Measurements from ENCODE around the gene GPATCH2L.

The GPATCH2L gene

DNA sequence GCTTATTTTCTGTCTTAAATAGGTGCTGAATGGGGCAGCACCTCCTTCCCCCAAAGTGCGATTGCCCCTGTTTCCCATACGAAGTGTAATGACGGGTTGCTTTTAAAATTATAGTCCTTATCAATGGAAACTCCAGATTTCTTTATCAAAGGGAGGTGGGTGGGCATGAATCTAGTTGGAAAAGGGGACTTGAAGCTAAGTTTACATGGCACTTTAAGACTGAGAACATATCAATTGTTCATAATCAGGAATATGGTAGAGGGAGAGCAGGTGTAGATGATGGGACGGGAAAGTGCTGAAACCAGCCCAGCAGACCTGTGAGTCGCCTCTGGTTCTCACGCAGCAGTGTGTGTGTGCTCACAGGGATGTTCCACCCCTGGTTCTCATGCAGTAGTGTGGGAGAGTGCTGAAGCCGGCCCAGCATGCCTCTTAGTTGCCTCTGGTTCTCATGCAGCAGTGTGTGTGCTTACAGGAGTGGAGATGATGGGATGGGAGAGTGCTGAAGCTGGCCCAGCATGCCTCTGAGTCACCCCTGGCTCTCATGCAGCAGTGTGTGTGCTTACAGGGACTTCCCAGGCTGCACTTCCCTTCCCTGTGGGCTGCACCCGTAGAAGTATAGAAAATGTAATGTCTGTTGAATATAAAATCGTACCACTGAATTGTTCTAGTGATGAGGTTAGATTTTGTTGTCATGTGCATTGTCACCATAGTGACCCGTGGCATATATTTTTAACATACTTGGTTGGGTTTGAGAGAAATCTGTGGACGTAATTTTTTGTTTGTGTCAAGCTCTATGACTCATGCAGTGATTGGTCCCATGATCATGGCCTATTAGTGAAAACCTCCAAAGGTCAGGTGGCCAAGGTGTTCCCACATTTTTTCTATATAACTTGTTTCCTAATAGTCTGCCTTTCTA lies 51.6 kb downstream of the GPATCH2L start:
- DNase-seq: no peak

DNA sequence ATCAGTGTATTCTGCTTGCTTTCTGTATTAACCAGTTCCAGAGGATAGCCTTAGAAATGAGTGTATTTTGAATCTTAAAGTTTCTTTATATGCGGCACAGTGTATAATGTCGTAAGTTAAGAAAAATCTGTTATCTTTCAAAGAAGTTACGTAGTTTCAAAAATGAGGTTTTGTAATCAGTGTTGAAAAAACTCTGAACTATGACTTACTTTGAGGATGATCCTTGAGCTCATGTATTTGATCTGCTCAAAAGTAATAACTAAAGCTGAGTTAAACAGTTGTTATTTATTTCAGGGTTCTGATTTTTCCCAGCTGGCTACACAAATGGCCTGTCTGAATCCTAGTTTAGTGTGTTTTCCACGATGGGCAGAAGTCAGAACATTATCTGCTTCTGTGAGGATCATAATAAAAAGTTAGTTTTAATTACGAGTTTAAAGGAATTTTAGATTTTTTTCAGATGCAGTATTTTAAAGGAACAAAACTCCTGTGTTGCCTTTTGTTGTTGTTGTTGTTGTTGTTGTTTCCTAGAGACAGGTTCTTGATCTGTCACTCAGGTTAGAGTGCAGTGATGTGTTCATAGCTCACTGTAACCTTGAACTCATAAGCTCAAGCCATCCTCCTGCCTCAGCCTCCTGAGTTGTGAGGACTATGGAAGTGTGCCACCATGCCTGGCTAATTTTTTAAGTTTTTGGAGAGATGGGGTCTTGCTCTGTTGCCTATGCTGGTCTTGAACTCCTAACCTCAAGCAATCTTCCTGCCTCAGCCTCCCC lies 52.9 kb downstream of the GPATCH2L start:
- DNase-seq: no peak

DNA sequence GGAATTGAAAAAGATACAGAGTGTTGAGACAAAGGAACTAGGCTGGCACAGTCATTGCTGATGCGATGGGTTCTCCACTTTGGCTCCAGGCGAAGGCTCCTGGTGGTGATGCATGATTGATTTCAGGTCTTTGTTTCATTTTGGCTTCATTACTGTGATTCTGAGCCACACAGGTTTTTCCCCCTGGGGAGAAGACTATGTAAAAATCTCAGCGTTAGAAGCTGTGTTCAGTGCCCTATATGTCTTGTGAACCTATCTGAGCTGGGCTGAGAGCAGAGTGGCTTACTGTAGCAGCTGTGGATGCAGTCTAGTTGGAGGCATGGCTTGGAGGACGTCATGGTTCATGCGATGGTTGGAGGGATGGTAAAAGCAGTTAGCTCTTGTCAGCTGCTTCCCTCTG lies 54.0 kb downstream of the GPATCH2L start:
- no peak for DNase-seq

DNA sequence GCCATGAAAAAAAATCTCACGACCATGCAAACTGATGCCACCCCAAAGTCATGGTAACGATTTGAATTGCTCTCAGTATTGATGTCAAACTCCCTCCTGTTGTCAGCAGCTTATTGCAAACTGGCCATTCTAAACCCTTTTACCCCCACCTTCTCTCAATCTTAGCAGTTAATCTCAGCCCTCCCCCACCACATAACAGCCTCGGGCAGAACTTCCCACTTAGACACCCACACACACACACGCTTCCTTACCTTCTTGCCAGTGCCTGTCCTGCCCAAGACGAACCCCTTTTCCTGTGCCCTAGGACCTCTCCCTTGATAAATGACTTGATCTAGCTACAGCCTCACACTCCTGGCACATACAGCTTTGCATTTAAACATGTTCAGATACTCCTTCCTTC lies 56.6 kb downstream of the GPATCH2L start:
- no peak for DNase-seq

DNA sequence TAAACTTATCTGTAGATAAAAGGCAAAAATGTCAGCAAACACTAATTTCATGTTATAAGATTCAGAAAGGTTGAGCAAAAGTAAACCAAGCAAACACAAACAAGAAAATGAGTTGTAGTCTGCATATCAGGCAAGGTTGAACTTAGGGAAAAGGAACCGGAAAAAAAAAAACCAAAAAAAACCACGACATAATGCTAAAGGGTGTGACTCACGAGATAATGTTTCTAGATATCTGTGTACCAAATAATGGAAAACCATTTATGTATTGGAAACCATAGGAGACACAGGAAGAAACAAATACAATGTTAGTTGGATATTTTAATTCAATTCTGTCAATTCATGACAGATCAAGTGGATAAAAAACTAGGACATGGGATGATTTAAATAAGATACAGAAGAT lies 60.5 kb downstream of the GPATCH2L start:
- DNase-seq: no peak

DNA sequence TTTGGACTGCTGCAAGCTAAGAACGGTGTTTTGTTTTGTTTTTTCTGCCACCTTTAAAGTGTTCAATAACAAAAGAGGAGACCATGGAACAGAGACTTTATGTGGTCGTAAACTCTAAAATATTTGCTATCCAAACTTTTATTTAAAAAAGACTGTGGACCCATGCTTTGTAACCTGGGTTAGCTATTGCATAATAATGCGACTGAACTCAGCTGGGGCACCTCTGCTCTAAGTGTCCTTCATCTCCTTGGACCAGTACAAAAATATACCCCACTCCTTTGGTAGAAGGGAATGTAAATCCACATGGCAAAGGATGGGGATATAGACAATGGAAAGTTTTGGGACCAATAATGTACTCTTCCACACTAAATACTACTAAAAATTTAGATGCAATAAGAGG lies 65.5 kb downstream of the GPATCH2L start:
- DNase-seq: no peak

DNA sequence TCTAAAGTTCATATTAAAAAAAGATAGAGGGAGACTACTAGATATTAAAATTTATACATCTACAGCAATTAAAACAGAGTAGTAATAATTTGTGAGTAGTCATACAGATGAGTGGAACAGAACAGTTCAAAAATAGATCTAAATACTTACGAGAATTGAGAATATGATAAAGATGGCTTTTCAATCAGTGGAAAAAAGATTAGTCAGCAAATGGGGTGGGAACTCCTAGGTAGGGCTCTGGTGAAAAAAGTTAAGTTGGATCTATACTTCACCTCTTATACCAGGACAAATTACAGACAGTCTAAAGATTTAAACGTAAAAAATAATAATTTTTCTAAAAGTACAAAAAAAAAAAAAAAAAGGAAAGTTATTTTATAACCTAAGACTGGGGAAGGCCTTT lies 66.9 kb downstream of the GPATCH2L start:
- no peak for DNase-seq

DNA sequence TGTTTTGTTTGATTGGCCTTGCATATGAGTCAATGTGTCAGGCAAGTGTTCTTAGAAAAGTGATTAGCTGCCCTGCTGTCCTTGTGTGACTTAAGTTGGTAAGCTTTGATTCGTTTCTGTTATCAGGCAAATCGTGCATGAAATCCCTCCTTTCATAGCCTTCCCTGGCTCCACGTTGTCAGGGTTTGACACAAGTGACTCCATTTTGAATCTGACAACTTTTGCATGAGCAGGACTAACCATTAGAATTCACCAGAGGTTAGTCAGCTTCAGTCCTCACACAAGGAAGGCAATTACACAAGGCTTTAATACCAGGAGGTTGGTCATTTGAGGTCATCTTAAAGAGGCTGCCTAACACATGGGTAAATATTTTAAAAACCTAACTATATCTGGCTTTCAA lies 68.2 kb downstream of the GPATCH2L start:
- no peak for DNase-seq

DNA sequence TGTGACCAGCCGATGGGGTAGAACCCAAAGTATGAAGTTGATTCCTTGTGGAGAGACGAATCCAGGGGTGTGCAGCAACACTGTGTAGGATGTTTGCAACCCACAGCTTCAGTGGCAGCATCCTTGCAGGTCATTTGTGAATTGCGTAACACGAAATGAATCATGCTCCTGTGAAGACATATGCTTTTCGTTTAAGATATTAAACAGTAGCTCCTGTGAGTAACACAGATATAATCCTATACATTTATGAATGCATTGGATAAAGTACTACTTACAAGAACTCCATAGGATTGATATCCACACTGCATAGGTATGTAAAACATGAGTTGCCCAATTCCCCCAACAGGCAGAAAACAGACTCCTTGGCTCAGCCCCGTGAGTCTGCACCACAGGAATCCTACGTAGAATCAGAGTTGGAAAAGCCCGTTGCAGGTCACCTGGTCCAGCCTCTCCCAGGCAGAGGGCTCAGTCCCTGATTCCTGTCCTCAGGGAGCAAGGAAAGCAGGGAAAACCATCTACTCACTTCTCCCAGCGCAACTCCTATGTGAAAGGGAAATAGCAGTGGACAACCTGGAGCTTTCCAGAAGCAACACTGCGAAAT lies 75.8 kb downstream of the GPATCH2L start:
- no peak for DNase-seq

DNA sequence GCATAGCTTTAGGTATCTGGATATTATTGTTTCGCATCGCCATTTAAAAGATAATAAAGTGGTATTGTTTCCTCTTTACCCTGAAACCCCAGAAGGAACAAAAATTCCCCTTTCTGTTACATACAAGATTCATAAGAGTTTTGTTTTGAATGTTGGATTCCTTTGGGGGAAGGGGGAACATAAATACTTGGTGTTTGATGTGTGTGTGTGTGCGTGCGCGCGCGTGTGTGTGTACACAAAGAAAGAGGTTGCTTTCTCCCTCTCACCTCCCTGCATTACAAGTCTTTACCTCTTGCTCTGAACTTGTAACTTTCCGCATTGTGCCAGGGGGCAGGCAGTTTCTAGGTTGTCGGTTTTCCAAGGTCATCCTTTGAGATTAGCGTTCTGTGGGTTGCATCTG lies 76.4 kb downstream of the GPATCH2L start:
- no peak for DNase-seq

DNA sequence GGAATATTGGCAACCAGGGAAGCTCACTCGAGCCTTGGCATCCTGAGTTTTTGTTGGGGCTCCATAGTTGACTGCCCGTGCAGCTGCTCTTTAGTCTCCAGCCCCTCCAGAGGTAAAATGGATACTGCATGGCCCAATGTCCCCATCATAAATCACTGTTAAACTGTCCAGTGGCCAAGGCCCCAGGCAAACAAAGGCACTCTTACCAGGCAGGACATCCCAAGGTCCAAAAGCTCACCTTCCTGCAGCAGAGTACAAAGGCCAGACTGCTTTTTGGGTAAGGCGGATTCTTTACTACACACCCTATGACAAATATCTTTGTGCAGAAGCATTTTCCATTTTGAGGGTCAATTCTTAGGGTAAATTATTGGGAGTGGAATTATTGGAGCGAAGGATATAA lies 81.1 kb downstream of the GPATCH2L start:
- no peak for DNase-seq

DNA sequence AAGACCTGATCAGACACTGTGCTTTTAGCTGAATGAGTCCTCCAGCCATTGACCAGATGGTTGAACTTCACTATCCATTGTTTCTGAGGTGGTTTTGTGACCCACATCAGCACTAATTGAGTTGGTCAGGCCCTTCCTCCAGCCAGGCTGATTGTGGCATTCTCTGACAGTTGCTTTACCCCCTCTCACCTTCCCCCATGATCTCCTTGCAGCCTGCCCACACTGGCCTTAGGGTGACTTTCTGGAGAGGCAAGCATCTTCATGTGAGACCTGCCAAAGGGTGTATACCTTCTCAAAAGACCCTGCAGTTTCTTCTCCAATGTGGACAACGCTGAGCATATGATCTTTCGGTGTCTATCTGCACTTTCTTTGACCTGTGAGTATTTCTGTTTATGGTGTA lies 83.9 kb downstream of the GPATCH2L start:
- DNase-seq: no peak

DNA sequence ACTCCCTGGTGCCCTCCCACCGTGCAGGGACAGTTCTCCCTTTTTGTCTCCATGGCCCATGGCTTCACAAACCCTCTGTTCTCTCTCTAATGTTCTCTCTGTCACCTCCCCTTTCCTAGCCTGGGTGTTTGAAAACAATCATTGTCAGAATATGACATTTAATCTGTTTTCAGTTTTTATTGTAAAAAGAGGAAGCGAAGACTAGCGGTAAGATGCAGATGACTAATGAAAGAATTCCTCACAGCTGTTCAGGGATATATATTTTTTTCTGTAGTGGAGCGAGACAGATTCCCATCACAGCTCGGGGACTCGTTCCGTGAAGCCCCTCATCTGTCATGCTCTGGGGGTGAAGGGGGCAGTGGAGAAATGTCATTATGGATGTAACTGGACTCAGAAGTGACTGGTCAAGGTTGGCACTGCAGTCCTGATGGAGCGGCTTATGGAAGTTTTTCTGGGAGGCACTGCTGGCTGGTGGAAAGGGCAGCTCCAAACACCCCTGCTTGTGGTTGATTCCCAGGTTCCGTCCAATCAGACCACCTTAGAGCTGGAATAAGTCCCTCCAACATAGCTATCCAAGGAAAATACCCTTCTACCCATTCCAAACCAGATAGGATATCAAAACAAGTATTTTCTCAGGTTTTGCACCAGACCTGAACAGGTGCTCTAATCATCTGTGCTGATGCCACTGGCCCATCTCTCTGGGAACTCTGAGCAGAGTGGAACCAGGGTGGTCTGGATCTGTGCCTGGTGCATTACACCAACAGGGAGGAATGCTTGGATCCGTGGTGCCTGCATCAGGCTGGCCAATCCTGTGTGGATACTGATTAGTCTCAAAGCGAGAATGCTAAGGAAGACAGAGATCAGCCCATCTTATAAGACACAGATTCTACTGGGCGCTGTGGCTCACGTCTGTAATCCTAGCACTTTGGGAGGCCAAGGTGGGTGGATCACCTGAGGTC lies 84.7 kb downstream of the GPATCH2L start:
- no peak for DNase-seq

DNA sequence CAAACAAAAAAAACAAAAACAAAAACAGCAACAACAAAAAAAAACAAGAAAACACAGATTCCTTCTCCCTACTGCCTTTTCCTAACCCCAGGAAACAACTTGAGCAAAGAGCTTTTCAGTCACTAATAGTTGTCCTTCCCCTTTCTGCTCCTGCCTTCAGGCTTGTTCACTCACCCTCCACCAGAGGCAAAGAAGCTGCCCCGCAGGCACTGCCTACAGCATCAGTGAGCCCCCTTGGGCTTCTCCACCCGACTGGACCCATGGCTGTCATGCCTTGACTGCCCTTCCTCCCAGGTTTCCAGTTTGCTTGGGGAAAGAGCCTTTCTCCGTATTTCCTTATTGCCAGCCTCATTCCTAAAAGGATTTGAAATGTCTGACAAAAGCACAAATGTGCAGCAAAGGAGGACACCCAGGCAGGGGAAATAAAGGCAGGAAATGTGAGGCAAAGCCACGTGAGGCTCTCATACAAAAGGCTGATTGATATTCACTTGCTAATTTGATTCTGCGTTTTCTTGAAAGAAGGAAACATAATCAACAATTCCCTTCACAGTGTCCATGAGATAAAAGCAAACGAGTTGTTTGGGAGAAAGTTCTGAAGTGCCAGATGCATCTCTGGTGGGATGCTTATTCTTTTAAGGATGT lies 85.7 kb downstream of the GPATCH2L start:
- no peak for DNase-seq

DNA sequence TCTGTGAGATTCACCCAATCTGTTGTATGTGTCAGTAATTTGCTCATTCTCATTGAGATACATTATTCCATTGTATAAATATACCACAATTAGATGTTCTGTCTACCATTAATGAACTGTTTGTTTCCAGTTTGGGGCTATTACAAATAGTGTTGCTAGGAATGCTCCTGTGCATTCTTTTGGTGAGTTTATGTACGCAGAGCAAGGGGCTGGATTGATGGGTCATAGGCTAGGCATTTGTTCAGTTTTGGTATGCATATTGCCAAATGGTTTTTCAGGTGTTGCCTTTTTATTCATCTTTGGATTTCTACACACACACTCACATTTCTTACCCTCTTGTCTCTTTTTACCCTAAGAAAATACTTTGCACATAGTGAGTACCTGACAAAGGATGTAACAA lies 93.4 kb downstream of the GPATCH2L start:
- DNase-seq: no peak

DNA sequence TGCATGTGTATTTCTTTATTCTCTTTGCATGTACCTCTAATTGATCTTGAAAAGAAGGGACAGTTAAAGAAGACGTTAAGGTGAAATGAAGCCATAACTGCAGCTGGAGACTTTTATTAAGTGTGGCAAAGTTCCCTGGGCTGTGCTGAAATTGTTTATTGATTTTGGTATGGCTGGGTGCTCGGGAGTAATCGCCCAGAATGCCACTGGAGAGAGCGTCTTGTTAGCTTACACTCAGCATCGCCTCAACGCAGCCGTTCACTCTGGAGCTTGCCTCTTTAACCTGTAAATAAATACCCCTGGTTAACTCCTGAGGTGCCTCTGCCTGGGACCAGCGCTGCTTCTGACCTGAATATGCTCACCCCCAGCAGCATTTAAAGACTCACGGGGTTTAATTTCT lies 98.6 kb downstream of the GPATCH2L start:
- no peak for DNase-seq

DNA sequence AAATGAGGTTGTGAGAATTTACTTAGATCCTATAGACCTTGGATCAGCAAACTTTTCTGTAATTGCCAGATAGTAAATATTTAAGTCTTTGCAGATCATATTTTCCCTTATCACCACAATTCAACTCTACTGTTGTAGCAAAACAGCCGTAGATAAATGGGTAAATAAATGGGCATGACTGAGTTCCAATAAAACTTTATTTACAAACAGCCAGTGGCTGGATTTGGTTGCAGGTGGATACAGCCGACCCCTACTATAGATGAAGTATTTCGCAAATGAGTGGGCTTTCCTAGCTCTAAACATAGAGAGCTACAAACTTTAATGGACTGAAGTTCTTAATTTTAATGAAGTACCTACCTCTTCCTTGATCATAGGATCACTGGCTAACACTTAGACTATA lies 100.7 kb downstream of the GPATCH2L start:
- no peak for DNase-seq

DNA sequence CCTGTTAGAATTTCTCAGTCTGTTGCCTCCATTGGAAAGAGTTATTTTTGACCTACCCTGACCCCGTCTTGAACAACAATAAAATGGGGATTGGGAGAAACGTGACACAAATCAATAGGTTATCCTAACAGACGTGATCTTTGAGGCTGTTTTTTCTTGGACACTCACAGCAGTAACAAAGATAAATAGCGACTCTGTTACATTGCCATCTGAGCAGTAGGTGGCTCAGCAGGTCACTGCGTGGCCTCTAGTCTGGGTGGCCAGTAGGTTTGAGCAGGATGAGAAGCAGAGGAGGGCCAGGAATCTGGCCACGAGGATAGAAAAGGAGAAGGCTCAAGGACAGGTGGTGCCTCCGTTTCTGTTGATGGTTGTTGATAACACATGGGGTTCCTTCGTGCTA lies 101.4 kb downstream of the GPATCH2L start:
- DNase-seq: no peak

DNA sequence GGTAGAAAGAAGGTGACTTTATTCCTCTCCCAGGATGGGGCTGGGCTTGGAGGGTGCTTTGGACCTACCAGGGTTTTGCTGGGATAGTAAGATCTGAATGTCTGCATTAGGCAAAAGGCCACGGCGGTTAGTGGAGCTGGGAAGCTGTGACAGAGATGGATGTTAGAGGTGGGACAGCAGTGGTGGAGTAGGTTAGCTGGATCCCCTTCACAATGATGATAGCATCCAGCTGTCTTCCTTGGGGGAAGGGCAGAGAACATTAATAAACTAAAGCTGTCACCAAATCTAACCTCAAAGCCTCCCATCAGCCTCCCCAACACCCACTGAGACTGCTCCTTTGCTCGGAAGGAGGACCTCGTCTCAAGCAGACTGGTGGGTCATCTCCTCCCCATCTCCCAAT lies 104.8 kb downstream of the GPATCH2L start:
- no peak for DNase-seq

DNA sequence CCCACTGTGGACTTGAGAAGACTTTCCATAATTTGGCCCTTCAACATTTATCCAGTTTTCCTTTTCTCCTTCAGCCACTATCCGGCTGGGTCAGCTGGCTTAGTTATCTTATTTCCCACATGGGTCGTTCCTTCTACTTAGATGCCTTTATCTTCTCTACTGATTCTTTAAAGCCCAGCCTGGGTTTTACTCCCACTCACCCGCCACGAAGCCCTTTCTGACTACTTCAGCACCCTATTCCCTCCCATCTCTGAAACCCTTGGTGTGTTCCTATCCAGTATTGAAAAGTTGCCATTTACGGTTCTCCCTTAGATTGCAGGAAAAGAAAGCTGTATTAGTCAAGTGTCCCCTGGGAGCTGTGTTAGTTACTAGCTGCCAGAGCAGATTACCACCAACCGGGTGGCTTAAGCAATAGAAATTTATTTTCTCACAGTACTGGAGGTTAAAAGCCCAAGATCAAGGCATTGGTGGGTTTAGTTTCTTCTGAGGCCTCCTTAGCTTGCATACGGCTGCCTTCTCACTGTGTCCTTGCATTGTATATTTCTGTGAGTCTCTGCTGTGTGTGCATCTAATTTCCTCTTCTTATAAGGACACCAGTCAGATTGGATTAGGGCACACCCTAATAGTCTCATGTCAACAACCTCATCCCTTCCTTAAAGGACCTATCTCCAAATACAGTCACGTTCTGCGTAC lies 105.5 kb downstream of the GPATCH2L start:
- no peak for DNase-seq

DNA sequence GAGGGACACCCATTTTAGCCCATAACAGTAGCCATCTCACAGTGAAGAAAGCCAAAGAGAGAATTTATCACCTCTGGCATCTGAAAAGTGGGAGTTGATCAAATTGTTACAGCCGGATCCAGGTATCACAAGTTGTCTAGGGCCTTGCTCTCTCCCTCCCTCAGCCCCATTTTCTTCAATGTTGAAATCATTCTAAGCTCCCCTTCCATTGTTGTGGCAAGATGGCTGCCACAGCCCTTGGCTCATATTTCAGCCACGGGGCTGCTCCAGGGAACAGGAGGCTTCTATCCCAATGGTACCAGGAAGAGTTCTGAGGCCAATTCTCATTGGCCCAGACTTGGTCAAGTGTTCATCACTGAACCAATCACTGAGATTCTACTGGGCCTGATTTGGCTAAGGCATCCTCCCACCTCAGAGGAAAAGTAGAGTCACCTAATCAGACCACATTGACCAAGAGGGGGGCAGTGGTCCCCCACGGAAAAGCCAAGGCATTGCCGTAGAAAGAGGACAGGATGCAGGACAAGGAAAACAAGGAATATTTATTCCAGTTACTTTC lies 106.2 kb downstream of the GPATCH2L start:
- DNase-seq: no peak

Data from stimulated activated CD4-positive, alpha-beta T cell treated with anti-CD3 and anti-CD28 coated beads, Interleukin-1b, Interleukin-23, amount 100 ng/mL, for 48 hours (primary cell).